Measurements from ENCODE around the gene PTPRN2. TPM values are rescaled to one million over a fixed set of nuclear protein-coding genes. Genes with fewer than 3 reads are reported as not detected.
"Not testable (repeated sequence)": the region's sequence is repeated elsewhere in the genome, so short reads cannot be mapped to it uniquely, and the experiment has no call there.

PTPRN2 gene
- total and polyA plus RNA-seq, 2 donors: 1.7 to 1.9 TPM

- Histone ChIP-seq H3K9me3 (ENCODE audit: control insufficient read depth in 2 of 2, insufficient read depth in 1 of 2, low read length in 1 of 2) (peaks cover 0 to 1% of the 10 kb centered on the region in 2 donors), H3K27me3 (ENCODE audit: control insufficient read depth in 2 of 2, insufficient read depth in 1 of 2, low read length in 1 of 2) (no peaks in the 10 kb centered on the region), H3K27ac (ENCODE audit: low read depth in 1 of 2, low read length in 1 of 2) (no peak overlapping the region), H3K36me3 (ENCODE audit: control insufficient read depth in 2 of 2, insufficient read depth in 2 of 2, low read length in 1 of 2) (no peaks in the 10 kb centered on the region), H3K4me3 (ENCODE audit: low read length in 2 of 2) (no peak overlapping the region), H3K4me1 (ENCODE audit: control insufficient read depth in 2 of 2, insufficient read depth in 2 of 2, low read length in 2 of 2) (no peaks in the 10 kb centered on the region)
- DNase-seq (ENCODE audit: low read depth in 6 of 9, low spot score in 9 of 9): no peak
- 92% methylated on average over 35 of the region's 35 CpGs for WGBS
Measured at GRCh38 chr7:158389514-158390425, 197.9 kb downstream of the PTPRN2 start.

GRCh38 chr7:158388928-158389327, 198.7 kb downstream of the PTPRN2 start:
- Histone ChIP-seq H3K27ac (ENCODE audit: low read depth in 1 of 2, low read length in 1 of 2) (no peak overlapping the region), H3K27me3 (ENCODE audit: control insufficient read depth in 2 of 2, insufficient read depth in 1 of 2, low read length in 1 of 2) (no peaks in the 10 kb centered on the region), H3K4me1 (ENCODE audit: control insufficient read depth in 2 of 2, insufficient read depth in 2 of 2, low read length in 2 of 2) (no peaks in the 10 kb centered on the region), H3K9me3 (ENCODE audit: control insufficient read depth in 2 of 2, insufficient read depth in 1 of 2, low read length in 1 of 2) (no peaks in the 10 kb centered on the region), H3K36me3 (ENCODE audit: control insufficient read depth in 2 of 2, insufficient read depth in 2 of 2, low read length in 1 of 2) (no peaks in the 10 kb centered on the region), H3K4me3 (ENCODE audit: low read length in 2 of 2) (no peak overlapping the region)
- no peak for DNase-seq (ENCODE audit: low read depth in 6 of 9, low spot score in 9 of 9)
- WGBS: 95% methylated on average over 16 of the region's 16 CpGs

- H3K27me3 ChIP-seq (ENCODE audit: control insufficient read depth in 2 of 2, insufficient read depth in 1 of 2, low read length in 1 of 2): no peaks in the 10 kb centered on the region
- H3K4me1 ChIP-seq (ENCODE audit: control insufficient read depth in 2 of 2, insufficient read depth in 2 of 2, low read length in 2 of 2): no peaks in the 10 kb centered on the region
- no peak overlapping the region for H3K4me3 ChIP-seq (ENCODE audit: low read length in 2 of 2)
- H3K36me3 ChIP-seq (ENCODE audit: control insufficient read depth in 2 of 2, insufficient read depth in 2 of 2, low read length in 1 of 2): no peaks in the 10 kb centered on the region
- no peak for DNase-seq (ENCODE audit: low read depth in 6 of 9, low spot score in 9 of 9)
- H3K27ac ChIP-seq (ENCODE audit: low read depth in 1 of 2, low read length in 1 of 2): no peak overlapping the region
- WGBS: 87% methylated on average over 15 of the region's 15 CpGs
- H3K9me3 ChIP-seq (ENCODE audit: control insufficient read depth in 2 of 2, insufficient read depth in 1 of 2, low read length in 1 of 2): no peaks in the 10 kb centered on the region
Measured at GRCh38 chr7:158388072-158388471, 199.6 kb downstream of the PTPRN2 start.

- no peaks in the 10 kb centered on the region for H3K4me1 ChIP-seq (ENCODE audit: control insufficient read depth in 2 of 2, insufficient read depth in 2 of 2, low read length in 2 of 2)
Measured at GRCh38 chr7:158387546-158387891, 200.1 kb downstream of the PTPRN2 start.

GRCh38 chr7:158386866-158387545, 200.6 kb downstream of the PTPRN2 start:
- H3K9me3 ChIP-seq (ENCODE audit: control insufficient read depth in 2 of 2, insufficient read depth in 1 of 2, low read length in 1 of 2): no peaks in the 10 kb centered on the region
- H3K36me3 ChIP-seq (ENCODE audit: control insufficient read depth in 2 of 2, insufficient read depth in 2 of 2, low read length in 1 of 2): no peaks in the 10 kb centered on the region
- H3K4me3 ChIP-seq (ENCODE audit: low read length in 2 of 2): no peak overlapping the region
- 77% methylated on average over 20 of the region's 20 CpGs for WGBS
- H3K4me1 ChIP-seq (ENCODE audit: control insufficient read depth in 2 of 2, insufficient read depth in 2 of 2, low read length in 2 of 2): no peaks in the 10 kb centered on the region
- no peak for DNase-seq (ENCODE audit: low read depth in 6 of 9, low spot score in 9 of 9)
- H3K27me3 ChIP-seq (ENCODE audit: control insufficient read depth in 2 of 2, insufficient read depth in 1 of 2, low read length in 1 of 2): no peaks in the 10 kb centered on the region
- no peak overlapping the region for H3K27ac ChIP-seq (ENCODE audit: low read depth in 1 of 2, low read length in 1 of 2)

More at GRCh38 chr7:158387546-158387891, 200.1 kb downstream of the PTPRN2 start:
- no peaks in the 10 kb centered on the region for H3K9me3 ChIP-seq (ENCODE audit: control insufficient read depth in 2 of 2, insufficient read depth in 1 of 2, low read length in 1 of 2)
- no peak for DNase-seq (ENCODE audit: low read depth in 6 of 9, low spot score in 9 of 9)
- WGBS: 83% methylated on average over 12 of the region's 12 CpGs
- H3K4me3 ChIP-seq (ENCODE audit: low read length in 2 of 2): no peak overlapping the region
- H3K27ac ChIP-seq (ENCODE audit: low read depth in 1 of 2, low read length in 1 of 2): no peak overlapping the region
- H3K27me3 ChIP-seq (ENCODE audit: control insufficient read depth in 2 of 2, insufficient read depth in 1 of 2, low read length in 1 of 2): no peaks in the 10 kb centered on the region
- H3K36me3 ChIP-seq (ENCODE audit: control insufficient read depth in 2 of 2, insufficient read depth in 2 of 2, low read length in 1 of 2): no peaks in the 10 kb centered on the region

- DNase-seq (ENCODE audit: low read depth in 6 of 9, low spot score in 9 of 9): no peak
- WGBS: 89% methylated on average over 5 of the region's 5 CpGs
- no peaks in the 10 kb centered on the region for H3K36me3 ChIP-seq (ENCODE audit: control insufficient read depth in 2 of 2, insufficient read depth in 2 of 2, low read length in 1 of 2)
- H3K4me1 ChIP-seq (ENCODE audit: control insufficient read depth in 2 of 2, insufficient read depth in 2 of 2, low read length in 2 of 2): no peaks in the 10 kb centered on the region
- H3K4me3 ChIP-seq (ENCODE audit: low read length in 2 of 2): no peak overlapping the region
- H3K27ac ChIP-seq (ENCODE audit: low read depth in 1 of 2, low read length in 1 of 2): no peak overlapping the region
- H3K9me3 ChIP-seq (ENCODE audit: control insufficient read depth in 2 of 2, insufficient read depth in 1 of 2, low read length in 1 of 2): no peaks in the 10 kb centered on the region
- H3K27me3 ChIP-seq (ENCODE audit: control insufficient read depth in 2 of 2, insufficient read depth in 1 of 2, low read length in 1 of 2): no peaks in the 10 kb centered on the region
Measured at GRCh38 chr7:158386355-158386618, 201.3 kb downstream of the PTPRN2 start.

- H3K4me3 ChIP-seq (ENCODE audit: low read length in 2 of 2); H3K27ac ChIP-seq (ENCODE audit: low read depth in 1 of 2, low read length in 1 of 2); H3K36me3 ChIP-seq (ENCODE audit: control insufficient read depth in 2 of 2, insufficient read depth in 2 of 2, low read length in 1 of 2); H3K9me3 ChIP-seq (ENCODE audit: control insufficient read depth in 2 of 2, insufficient read depth in 1 of 2, low read length in 1 of 2); H3K4me1 ChIP-seq (ENCODE audit: control insufficient read depth in 2 of 2, insufficient read depth in 2 of 2, low read length in 2 of 2); H3K27me3 ChIP-seq (ENCODE audit: control insufficient read depth in 2 of 2, insufficient read depth in 1 of 2, low read length in 1 of 2); DNase-seq (ENCODE audit: low read depth in 6 of 9, low spot score in 9 of 9): not testable (repeated sequence)
- WGBS: 88% methylated on average over 16 of the region's 20 CpGs
Measured at GRCh38 chr7:158385496-158386354, 201.9 kb downstream of the PTPRN2 start.

GRCh38 chr7:158384746-158385145, 202.9 kb downstream of the PTPRN2 start:
- Histone ChIP-seq H3K27ac (ENCODE audit: low read depth in 1 of 2, low read length in 1 of 2) (no peak overlapping the region), H3K27me3 (ENCODE audit: control insufficient read depth in 2 of 2, insufficient read depth in 1 of 2, low read length in 1 of 2) (no peaks in the 10 kb centered on the region), H3K4me1 (ENCODE audit: control insufficient read depth in 2 of 2, insufficient read depth in 2 of 2, low read length in 2 of 2) (no peaks in the 10 kb centered on the region), H3K9me3 (ENCODE audit: control insufficient read depth in 2 of 2, insufficient read depth in 1 of 2, low read length in 1 of 2) (peaks cover 0 to 8% of the 10 kb centered on the region in 2 donors), H3K4me3 (ENCODE audit: low read length in 2 of 2) (no peak overlapping the region), H3K36me3 (ENCODE audit: control insufficient read depth in 2 of 2, insufficient read depth in 2 of 2, low read length in 1 of 2) (no peaks in the 10 kb centered on the region)
- DNase-seq (ENCODE audit: low read depth in 6 of 9, low spot score in 9 of 9): no peak
- WGBS: 62% methylated on average over 11 of the region's 11 CpGs

- DNase-seq (ENCODE audit: low read depth in 6 of 9, low spot score in 9 of 9): no peak
- 83% methylated on average over 8 of the region's 8 CpGs for WGBS
- no peak overlapping the region for H3K4me3 ChIP-seq (ENCODE audit: low read length in 2 of 2)
- no peaks in the 10 kb centered on the region for H3K4me1 ChIP-seq (ENCODE audit: control insufficient read depth in 2 of 2, insufficient read depth in 2 of 2, low read length in 2 of 2)
- H3K9me3 ChIP-seq (ENCODE audit: control insufficient read depth in 2 of 2, insufficient read depth in 1 of 2, low read length in 1 of 2): peaks cover 0 to 8% of the 10 kb centered on the region in 2 donors
- H3K27me3 ChIP-seq (ENCODE audit: control insufficient read depth in 2 of 2, insufficient read depth in 1 of 2, low read length in 1 of 2): no peaks in the 10 kb centered on the region
- H3K27ac ChIP-seq (ENCODE audit: low read depth in 1 of 2, low read length in 1 of 2): no peak overlapping the region
- H3K36me3 ChIP-seq (ENCODE audit: control insufficient read depth in 2 of 2, insufficient read depth in 2 of 2, low read length in 1 of 2): no peaks in the 10 kb centered on the region
Measured at GRCh38 chr7:158383665-158384064, 204.0 kb downstream of the PTPRN2 start.

All from thymus (tissue), 11 donors.